Mucosa of descending colon (tissue), 3 donors: ENCODE results near the gene BHLHA9. TPM values are rescaled to one million over a fixed set of nuclear protein-coding genes. Genes with fewer than 3 reads are reported as not detected.
"Not testable (repeated sequence)": the region's sequence is repeated elsewhere in the genome, so short reads cannot be mapped to it uniquely, and the experiment has no call there.

ENCODE experiments used
- ATAC-seq: fragments of 200-7000 bp; cut with Tn5 transposase; one replicate; pipeline ENCODE4 v1.9.1; 2020; ENCODE audit warnings: mild to moderate bottlenecking, moderate library complexity
- DNase-seq, 3 donors: peaks; one replicate each; pipeline ENCODE4 v3.0.0-alpha.2; 2020
- H3K36me3 ChIP-seq: fragments of 200-600 bp; one replicate; pipeline ENCODE4 v1.8.0; 2021; ENCODE audit warnings: low read depth, mild to moderate bottlenecking
- H3K4me1 ChIP-seq: fragments of 200-600 bp; one replicate; pipeline ENCODE4 v1.8.0; 2021; ENCODE audit warnings: low read depth, mild to moderate bottlenecking
- H3K4me3 ChIP-seq: fragments of 200-600 bp; one replicate; pipeline ENCODE4 v1.8.0; 2021; ENCODE audit warnings: mild to moderate bottlenecking
- H3K9me3 ChIP-seq: fragments of 200-600 bp; one replicate; pipeline ENCODE4 v1.8.0; 2021; ENCODE audit warnings: mild to moderate bottlenecking
- intact Hi-C, 2 donors: fragments of 100-400 bp; cut with DNase I in 1 of 2; cut with micrococcal nuclease in 1 of 2; formaldehyde crosslinking; loops; one replicate each; pipeline versions ENCODE4 v1.11.0 to v1.11.1; 2022; cut with DNase I, micrococcal nuclease
- total RNA-seq, 3 donors: library from RNA; stranded (reverse); fragmentation: NEBNext Ultra II Directional in 2 of 3; extraction: Animal tissue kit (Norgen Biotek cat#: 25700) in 2 of 3; gene quantifications; one replicate each; pipeline versions ENCODE4 v1.2.1 to v1.2.4, GENCODE V29; 2021 to 2023
- TF ChIP-seq, protein P1 (sequence below): fragments of 200-600 bp; IDR thresholded peaks from one replicate; pipeline ENCODE4 v1.8.0; 2022; ENCODE audit warnings: antibody characterized with exemption, mild to moderate bottlenecking
- donor health status: DM: no; HTN: no; CAD: no; lungs with moderate emphysema.
- donor health status: DM: no; HTN: no; CAD: no.
- donor health status: DM: no; HTN: yes; CAD: no.

The BHLHA9 gene
- total RNA-seq, 3 donors from 2014 or later, result not detected

DNA sequence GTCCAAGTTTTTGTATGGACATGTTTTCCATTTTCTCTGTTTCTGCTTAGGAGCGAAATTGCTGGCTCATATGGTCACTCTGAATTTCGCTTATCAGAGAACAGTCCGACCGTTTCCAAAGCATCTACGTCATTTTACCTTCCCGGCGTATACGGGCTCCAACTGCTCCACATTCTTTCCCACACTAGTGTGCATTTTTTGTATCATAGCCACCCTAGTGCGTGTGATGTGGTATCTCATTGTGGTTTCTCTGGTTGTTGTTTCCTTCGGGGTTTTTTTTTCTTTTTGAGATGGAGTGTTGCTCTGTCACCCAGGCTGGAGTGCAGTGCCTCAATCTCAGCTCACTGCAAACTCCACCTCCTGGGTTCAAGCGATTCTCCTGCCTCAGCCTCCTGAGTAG, 31.0 kb upstream of the BHLHA9 start:
- Histone ChIP-seq H3K36me3 (no peaks in the 10 kb centered on the region), H3K4me1 (no peaks in the 10 kb centered on the region), H3K4me3 (no peak overlapping the region), H3K9me3 (no peaks in the 10 kb centered on the region)
- no peak for ATAC-seq
- no peak for DNase-seq
- TF ChIP-seq, protein P1, sequence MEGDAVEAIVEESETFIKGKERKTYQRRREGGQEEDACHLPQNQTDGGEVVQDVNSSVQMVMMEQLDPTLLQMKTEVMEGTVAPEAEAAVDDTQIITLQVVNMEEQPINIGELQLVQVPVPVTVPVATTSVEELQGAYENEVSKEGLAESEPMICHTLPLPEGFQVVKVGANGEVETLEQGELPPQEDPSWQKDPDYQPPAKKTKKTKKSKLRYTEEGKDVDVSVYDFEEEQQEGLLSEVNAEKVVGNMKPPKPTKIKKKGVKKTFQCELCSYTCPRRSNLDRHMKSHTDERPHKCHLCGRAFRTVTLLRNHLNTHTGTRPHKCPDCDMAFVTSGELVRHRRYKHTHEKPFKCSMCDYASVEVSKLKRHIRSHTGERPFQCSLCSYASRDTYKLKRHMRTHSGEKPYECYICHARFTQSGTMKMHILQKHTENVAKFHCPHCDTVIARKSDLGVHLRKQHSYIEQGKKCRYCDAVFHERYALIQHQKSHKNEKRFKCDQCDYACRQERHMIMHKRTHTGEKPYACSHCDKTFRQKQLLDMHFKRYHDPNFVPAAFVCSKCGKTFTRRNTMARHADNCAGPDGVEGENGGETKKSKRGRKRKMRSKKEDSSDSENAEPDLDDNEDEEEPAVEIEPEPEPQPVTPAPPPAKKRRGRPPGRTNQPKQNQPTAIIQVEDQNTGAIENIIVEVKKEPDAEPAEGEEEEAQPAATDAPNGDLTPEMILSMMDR, result no peak
- intact Hi-C loops, result no loop called here

DNA sequence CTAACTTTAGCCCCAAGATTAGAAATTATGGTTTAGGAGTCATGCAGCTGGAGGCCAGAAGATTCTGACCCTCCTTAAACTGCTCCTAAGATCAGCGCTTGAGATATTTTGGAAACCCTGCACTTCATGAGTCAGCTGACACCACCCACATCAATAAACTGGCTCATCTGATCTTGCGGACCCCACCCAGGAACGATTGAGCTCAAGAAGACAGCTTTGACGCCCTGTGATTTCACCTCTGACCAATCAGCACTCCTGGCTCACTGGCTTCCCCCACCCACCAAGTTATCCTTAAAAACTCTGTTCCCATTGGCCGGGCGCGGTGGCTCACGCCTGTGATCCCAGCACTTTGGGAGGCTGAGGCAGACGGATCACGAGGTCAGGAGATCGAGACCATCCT, 29.8 kb upstream of the BHLHA9 start:
- H3K36me3 ChIP-seq, DNase-seq, H3K4me1 ChIP-seq, intact Hi-C loops, H3K9me3 ChIP-seq, H3K4me3 ChIP-seq: not testable (repeated sequence)
- peak; percentile 33 for ATAC-seq

DNA sequence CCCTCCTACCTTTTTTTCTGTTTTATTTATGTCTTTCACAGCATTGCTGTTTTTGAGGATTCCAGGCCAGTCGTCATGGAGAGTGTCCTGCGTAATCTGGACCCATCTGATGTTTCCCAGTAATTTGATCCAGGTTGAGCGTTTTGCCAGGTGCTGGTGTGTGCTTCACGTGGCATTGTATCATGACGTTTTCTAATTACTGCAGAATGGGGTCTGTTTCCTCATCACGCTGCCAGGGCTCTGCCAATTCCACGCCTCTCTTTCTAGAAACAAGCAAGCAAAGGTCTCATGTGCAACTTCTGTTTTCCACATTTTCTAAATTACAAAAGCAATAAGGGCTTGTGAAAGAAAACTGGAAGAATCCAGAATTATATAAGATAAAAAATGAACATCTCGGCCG, 28.3 kb upstream of the BHLHA9 start:
- intact Hi-C loops, result no loop called here
- H3K4me3 ChIP-seq, result no peak overlapping the region
- ATAC-seq (peak; percentile 33), DNase-seq (no peak)
- no peaks in the 10 kb centered on the region for H3K9me3 ChIP-seq
- no peaks in the 10 kb centered on the region for H3K4me1 ChIP-seq
- H3K36me3 ChIP-seq, result no peaks in the 10 kb centered on the region
- TF ChIP-seq, protein P1, result no peak

DNA sequence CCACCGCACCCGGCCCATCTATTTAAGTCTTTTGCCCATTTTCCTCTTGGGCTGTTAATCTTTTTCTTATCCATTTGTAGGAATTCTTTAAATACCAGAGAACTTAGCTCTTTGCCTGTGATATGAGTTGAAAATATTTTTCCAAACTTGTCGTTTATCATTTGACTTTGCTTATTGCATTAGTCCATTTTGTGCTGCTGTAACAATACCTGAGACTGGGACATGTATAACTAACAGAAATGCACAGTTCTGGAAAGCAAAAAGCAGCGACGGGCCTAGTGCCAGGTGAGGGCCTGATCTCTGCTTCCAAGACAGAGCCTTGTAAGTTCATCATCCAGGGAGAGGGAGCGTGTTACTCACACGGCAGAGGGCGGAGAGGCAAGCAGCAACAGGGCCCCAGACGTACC, 25.6 kb upstream of the BHLHA9 start:
- no peaks in the 10 kb centered on the region for H3K4me1 ChIP-seq
- TF ChIP-seq, protein P1, result no peak
- no peaks in the 10 kb centered on the region for H3K36me3 ChIP-seq
- intact Hi-C loops, result no loop called here
- H3K4me3 ChIP-seq, result no peak overlapping the region
- peaks cover 4% of the 10 kb centered on the region for H3K9me3 ChIP-seq
- ATAC-seq (no peak), DNase-seq (no peak)

DNA sequence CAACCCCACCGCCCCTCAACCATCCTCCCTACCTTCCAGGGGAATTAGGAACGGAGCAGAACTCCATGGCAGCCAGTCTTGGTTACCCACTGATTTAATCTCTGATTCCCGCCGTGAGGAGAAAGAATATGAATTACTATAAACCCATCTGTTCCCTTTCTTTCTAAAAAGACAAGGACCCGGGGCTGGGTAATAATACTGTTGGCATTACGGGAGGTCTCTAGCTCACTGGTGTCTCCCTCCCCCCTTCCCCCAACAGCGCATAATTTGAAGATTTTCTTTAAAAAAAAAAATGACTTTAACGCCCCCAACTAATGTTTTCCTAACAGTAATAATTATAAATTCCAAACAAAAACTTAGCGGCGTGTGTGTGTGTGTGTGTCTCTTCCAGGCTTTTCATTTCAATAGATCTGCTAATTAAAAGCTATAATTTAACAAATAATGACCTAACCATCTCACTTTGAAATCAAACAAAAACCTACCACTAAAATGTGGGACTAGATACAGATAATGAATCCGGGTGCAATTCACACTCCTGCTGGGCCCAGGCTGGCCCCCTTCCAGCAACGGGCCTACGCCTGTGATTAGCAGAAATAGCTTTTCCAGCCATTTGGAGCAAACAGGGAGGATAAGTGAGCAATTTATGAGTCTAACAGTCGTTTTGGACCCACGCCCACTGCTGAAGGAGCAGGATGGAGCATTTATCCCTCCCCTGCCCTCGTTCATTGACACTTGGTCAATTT, 18.2 kb upstream of the BHLHA9 start:
- H3K4me1 ChIP-seq, result no peaks in the 10 kb centered on the region
- H3K9me3 ChIP-seq, result peaks cover 4% of the 10 kb centered on the region
- peak in 1 of 3 donors; percentile 31 for DNase-seq
- intact Hi-C loops, result no loop called here
- no peak for ATAC-seq
- no peaks in the 10 kb centered on the region for H3K36me3 ChIP-seq
- H3K4me3 ChIP-seq, result no peak overlapping the region
- TF ChIP-seq, protein P1, result no peak

DNA sequence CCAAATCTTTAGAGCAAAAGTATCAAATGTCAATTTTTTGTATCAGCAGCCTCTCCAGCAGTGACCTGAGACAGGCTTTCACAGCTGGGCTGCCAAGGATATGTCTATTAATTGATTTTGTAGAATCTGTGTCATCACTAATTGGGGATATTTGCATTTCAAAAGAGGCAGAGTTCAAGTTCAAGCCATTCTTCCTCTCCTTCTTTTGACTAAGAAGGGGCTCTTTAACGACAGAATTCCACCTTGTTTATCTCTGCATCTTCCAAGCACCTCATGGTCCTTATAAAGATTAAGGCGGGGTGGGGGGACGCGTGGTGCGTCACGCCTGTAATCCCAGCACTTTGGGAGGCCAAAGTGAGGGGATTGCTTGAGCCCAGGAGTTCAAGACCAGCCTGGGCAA, 15.2 kb upstream of the BHLHA9 start:
- no peak for DNase-seq
- no peaks in the 10 kb centered on the region for H3K36me3 ChIP-seq
- peaks cover 6% of the 10 kb centered on the region for H3K4me1 ChIP-seq
- no peak overlapping the region for H3K4me3 ChIP-seq
- H3K9me3 ChIP-seq, result no peaks in the 10 kb centered on the region
- intact Hi-C loops, result no loop called here
- ATAC-seq, result no peak
- TF ChIP-seq, protein P1, result no peak
